A172 (cell line): ENCODE data around the gene AUTS2. TPM values are rescaled to one million over a fixed set of nuclear protein-coding genes. Genes with fewer than 3 reads are reported as not detected.
A peak's percentile ranks its signal among the peaks of the same experiment; 100 is the strongest.

Experiments used
- DNase-seq: peaks from one replicate; pipeline ENCODE4 v3.0.0-alpha.2; 2015; ENCODE audit warnings: low spot score
- total RNA-seq: library from RNA; depleted of rRNA; stranded (reverse); fragments of >200 nt; shearing (Covaris generic); gene quantifications from 2 replicates; pipeline ENCODE4 v1.2.3, GENCODE V29; 2014

The AUTS2 gene
- total RNA-seq, 1 experiment from 2014 or later, result 4.6 TPM

DNA sequence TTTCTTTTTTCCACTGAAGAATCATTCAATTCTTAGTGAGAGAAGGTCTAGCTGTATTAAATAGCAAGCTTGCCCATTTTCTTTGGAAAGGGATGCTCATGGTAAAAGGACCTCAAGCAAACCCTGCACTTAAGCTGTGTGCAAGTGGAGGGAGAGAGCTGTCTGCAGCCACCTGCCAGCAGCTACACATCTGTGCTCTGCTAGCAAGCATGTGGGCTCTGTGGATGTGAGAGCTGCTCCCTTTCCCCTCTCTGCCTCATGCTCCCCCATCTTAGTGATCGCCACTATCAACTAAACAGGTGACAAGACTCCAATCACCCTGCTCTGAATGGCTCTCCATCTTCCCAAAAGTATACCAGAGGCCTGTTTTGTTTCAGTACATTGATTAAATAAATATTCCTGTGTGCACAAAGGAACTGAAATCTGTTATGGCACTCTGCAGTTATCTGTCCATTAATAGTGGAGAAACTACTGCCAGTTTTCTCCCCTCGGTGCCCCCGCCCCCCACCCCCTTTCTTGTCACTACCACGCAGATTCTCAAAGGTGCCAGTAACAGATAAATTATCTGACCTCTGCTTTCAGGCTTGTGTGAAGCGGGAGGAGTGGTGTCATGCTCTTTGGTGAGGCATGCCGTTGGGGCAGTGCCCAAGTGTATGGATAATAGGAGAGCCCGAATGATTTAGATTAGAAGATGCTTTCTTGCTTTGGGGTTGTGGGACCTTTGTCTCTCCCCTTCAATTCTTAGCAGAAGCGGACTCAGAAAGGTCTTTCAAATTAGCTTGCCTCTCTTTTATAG is 26.4 kb downstream of the AUTS2 start:
- DNase-seq, result no peak

DNA sequence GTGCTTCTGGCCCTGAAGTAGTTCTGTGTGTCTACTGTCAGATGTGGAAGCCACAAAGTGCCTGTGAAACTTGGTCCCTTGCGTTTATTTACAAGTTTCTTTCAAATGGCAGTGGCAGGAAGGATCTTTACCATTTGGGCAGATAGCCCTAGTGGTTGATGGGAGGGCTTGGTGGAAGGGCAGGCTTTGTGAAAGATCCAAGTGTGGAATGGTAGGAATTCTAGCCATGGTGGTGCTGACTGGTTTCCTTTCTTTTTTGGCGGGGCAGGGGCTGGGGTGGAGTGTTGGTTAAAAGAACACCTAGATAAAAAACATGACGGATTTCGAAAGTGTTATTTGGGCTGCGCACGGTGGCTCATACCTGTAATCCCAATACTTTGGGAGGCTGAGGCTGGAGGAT is 27.0 kb downstream of the AUTS2 start:
- DNase-seq, result no peak

DNA sequence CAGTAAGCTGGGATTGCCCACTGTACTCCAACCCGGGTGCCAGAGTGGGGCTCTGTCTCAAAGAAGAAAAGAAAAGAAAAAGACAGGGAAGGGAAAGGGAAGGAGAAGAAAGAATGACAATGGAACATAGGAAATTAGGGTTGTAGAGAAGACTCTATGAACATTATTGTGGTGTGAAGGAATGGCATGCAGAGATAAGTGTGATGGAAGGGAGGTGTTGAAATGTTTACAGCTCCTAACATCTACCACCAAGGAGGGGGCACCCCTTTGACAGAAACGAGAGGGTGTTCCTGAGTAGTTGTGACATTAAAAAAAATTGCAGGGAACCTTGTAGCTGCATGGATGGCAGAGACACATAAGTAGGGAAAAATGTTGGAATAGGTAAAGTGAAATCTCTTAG is 27.5 kb downstream of the AUTS2 start:
- no peak for DNase-seq

DNA sequence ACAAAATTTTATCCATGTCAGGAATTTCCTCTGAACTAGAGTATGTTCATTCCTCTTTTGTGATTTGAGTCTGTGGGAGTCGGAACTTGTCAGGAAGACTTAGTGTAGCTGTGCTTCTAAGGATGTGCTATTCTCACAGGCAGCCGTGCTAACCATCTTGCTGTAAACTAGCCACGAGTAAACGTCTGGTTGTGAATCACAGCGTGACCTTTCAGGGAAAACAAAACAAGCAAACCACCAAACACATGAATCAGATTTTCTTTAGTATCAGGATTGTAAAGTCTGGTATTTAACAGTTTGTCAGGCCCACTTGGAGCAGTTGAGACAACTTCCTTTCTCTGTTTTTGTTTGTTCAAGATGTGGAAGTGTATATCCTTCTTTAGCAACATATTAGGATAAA is 32.0 kb downstream of the AUTS2 start:
- DNase-seq, result peak; percentile 76

DNA sequence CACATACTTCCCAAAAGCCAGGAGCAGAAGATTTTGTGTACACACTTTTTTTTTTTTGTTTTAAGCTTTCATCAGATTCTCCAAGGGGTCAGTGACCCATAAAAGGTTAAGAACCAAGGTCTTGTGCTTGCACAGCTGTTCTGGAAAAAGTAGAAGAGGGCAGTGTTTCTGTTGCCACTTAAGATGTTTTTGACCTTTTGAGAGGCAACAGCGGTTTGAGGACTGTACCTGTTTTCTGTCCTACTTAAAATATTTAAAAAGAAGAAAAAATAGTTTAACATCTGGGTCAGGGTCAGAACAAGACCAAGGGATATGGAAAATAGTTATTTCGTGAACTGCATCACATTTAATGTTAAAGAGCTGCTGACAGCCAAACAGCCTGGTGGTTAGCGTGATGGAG is 32.9 kb downstream of the AUTS2 start:
- DNase-seq, result no peak

DNA sequence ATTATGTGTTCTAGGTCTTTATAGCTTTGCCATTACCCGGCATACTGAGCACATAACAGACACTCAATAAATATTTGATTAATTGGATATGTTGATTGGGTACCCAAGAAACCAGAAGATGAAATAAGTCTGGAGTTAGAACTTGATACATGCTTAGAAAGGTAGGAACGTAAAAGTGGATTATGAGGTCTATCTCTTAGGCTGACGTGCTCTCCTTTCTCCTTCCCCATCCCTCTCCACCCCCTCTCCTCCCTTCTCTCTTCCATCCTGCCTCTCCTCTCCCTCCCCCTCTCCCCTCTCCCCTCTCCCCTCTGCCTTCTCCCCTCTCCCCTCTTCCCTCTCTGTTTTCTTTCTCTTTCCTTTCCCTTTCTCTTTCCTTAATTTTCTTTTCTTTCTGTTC is 34.0 kb downstream of the AUTS2 start:
- DNase-seq, result no peak

DNA sequence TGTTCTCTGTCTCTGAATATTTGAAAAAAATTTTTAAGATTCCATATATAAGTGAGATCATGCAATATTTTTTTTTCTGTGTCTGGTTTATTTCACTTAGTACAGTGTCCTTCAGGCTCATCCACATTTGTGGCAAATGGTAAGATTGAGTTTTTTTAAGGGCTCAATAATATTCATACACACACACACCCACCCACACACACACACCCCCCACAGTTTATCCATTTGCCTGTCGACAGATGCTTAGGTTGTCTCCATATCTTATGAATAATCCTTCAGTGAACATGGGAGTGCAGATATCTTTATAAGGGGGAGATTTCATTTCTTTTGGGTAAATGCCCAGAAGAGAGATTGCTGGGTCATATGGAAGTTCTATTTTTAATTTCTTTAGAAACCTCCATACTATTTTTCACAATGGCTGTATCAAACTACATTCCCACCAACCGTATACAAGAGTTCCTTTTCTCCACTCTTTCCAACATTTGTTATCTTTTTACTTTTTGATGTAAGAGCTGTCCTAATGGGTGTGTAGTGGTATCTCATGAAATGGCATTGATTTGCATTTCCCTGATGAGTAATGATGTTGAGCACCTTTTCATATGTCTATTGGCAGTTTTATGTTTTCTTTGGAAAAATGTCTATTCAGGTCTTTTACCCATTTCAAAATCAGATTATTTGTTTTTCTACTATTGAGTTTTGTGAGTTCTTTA is 35.0 kb downstream of the AUTS2 start:
- no peak for DNase-seq

DNA sequence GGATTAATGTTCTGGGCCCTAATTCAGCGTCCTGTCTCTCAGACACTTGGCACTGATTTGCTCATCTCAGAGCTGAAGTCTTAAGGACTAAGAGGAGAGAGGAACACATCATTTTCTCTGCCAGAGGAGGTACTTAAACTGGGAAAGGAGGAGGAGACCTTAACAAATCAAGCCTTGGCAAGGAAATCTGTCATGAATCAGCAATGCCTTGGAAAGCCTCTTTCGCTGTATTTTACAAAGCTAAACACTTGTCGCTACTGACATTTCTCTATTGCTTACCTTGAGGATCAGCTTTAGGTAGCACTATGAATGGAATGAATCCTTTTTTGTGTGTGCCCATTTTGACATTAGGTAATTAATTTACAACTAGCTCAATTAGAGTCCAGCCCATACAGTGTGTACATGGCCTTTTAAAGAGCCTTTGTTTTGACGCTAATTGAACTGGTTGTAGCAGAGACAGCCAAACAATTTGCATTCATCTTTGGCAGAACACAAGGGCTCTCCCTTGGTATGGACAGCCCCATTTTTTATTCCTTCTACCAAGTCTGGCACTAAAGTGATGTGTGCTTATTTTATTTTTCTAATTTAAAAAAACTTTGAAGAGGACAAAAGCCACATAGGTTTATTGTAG is 37.4 kb downstream of the AUTS2 start:
- DNase-seq, result no peak

DNA sequence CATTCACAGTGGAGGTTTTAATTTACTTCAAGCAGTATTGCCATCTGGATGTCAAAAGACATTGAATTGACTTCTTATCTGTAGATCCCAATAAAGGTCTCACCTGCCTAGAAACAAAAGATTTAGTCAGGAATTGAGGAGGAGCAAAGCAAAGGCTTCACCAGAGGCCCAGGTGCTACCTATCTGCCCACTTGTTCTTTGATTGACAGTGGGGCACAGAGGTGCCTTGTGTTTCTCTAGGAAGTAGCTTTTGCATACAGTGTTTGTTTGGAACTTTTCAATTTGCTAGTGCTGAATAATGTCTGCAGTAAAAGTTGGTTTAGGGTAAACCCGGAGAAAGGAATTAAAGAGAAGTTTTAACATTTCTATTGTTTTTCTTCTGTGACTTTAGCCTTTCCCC is 40.4 kb downstream of the AUTS2 start:
- no peak for DNase-seq

DNA sequence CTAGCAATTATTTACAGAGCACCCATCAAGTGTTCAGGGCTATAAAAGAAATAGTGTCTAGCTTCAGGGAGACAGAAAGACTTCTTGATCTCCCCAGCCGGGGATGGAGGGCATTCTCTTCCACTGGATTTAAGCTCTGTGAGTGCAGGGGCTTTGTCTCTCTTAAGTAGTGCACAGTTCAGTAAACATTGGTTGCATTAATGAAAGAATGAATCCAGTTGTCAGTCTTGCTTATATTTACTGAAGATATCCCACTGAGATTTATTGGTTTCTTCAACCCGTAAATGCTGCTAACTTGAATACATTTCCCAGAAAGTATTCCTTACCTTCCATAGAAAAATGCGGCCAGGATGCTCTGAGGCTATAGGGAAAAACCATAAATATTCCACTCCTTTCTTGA is 41.9 kb downstream of the AUTS2 start:
- no peak for DNase-seq

DNA sequence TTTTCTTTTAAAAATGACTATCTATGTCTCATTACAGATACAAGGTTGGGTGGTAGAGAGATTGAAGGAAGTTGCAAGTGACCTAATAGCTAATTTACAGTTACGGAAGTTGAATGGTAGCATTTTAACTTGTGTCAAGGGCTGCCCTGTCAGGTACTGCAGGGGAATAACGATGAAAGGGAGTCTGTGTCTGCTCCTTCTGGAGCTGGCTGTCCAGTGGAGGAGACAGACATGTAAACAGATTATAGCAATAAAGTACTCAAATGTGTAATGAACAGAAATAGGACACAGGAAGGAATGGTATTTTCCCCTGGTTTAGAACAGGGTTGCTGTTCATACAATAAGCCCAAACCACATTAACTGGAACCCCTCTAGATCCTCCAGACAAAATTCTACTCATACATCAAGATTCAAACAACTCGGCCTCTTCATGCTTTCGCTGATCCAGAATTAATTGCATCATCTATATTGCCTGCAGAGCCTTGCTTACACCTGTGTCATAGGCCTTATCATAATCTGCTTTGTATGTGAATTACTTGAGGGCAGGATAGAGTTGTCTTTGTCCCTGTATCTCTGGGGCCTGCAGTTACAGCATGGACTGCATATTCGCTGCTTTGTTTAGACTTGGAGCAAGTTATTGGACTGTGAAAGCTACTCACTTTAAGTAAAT is 42.8 kb downstream of the AUTS2 start:
- DNase-seq, result no peak

DNA sequence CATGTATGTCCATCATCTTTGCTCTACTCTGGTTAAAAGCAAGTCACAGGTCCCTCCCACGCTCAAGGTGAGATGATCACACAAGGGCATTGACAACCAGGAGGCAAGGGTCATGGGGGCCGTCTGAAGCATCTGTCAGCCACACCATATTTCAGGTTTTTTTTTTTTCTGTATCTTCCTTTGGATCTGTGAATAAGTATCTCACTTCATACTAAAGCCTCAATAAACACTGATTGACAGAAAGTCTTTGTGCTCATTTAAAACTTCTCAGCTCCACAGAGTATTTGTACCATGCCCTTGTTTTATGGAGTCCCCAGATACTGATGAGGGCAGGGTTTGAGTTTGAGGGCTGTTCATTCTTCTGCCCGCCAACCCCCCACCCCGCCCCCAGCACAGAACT is 45.0 kb downstream of the AUTS2 start:
- DNase-seq, result no peak

DNA sequence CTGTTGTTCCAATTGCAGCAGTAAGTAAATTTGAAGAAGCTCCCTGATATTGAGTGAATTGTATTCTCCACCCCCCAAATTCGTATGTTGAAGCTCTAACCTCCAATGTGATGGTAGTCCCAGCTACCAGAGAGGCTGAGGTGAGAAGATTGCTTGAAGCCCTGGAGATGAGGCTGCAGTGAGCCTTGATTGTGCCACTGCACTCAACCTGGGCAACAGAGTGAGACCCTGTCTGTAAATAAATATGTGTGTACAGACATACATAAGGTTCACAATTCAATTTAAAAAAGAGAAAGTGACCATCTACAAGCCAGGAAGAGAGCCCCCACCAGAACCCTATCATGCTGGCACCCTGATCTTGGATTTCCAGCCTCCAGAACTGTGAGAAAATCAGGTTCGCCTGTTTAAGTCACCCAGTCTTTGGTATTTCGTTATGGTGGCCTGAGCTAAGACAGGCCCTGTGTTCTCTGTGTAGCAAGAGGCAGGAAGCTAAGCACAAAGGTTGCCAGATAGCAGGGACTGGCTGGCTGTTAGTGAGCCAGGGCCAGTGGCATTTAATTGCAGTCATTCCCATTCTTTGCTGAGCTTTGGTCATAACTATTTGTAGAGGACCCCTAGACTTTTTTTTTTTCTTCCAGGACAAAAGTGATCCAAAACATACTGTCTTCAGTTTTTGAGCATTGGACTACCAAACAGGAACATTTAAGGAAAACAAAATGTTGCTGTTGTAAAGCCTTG is 45.6 kb downstream of the AUTS2 start:
- no peak for DNase-seq

DNA sequence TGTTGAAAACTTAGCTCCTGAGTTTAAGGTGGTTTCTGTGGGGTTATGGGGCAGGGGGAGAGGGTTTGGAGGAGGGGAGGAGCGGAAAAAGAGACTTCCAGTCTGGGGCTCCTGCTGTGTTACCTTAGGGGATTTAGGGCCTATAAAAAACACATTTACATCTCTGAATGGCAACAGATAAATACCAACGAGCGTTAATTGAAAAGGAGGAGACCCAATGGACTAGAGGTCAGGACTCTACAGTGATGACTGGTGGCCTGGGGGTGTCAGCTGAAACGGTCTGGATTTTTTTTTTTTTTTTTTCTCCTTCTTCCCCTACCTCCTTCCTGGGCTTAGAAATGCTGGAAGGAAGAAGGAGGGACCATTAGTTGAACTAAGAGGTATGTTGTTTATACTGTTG is 47.4 kb downstream of the AUTS2 start:
- DNase-seq, result no peak

DNA sequence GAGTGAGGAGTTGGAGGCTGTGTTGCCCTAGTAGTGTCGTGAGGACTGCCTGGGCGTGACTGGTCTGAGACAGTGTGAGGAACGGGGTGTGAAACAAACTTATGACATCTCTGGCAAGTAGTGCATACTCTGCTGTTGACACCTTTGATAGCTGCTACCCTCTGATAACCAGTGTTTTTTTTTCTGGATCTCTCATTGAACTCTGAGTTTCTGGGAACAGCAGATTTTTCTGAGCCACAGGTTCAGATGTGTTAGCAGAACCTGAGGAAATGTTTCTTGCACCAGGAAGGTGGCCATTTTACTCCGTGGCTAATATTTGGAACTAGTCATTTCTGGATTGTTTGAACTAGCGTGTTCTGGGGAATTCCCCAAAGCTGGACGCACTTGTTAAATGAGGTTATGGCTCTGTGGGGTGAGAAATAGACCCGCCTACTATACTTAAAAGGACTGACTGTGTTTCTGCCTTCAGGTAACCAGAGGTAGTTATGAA is 52.9 kb downstream of the AUTS2 start:
- no peak for DNase-seq

DNA sequence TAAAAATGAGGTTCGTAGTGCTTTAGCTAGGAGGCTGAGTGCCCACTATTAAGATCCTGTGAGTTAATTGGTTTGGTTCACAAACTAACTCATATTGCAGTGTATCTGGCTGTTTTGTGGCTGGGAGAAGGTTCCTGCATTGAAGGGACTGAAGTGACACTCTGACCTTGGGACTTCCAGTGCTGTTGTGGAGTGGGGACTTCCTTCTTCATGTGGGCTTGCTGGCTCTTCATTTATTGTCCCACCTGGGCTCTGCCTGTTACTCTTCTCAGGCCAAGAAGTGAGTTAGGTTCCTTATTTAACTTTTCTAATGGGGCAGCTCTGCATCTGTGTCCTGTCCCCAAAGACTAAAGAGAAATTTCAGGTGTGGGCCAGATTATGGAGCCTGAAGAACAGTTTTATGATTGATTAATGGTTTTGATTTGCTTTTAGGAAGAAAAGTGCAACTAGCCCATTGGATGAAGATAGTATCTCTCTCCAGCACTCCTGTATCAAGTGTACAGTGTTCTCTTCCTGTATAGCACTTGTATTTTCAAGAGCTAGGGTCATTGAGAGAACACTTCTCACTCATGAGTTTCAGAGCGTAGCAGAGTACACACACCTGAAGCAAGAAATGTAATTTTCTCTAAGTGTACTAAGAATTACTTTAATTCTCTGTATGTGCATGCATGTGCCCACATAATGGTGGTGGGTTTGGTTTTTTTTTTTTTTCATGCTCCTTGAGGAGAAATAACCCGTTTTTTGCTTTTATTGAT is 54.8 kb downstream of the AUTS2 start:
- no peak for DNase-seq

DNA sequence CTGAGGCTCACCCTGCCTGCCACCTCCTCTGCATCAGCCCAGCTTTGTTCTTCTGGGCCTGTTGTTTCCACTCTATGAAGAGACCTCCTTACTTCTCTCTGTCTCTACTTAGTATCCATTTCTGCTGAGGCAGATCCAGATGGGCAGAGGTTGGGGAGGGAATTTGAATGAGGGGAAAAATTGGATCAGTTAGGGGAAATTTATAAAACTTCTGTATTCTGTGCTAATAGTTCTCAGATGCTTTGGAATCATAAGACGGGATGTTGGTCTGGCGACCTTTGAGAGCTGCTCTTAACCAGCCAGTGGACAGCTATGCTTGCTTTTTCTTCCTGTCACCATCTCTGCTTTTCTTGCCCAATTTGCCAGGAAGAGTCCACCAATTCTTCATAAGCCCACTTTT is 55.5 kb downstream of the AUTS2 start:
- no peak for DNase-seq

DNA sequence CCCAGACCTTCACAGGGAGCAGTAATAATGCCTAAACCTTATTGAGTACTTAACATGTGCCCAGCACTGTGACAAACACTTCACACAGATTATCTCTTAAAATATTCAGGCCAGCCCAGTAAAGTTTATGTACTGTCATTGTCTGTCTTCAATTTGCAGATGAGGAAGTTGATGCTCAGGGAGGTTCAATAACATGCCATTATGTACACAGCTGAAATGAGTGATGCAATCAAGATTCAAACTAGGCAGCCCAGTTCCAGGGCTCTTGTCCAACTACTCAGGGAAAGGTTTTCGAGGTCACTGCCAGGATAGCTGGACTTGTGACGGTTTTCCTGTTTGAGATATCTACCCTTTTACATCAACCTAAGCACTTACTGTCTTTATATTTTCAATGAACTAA is 56.1 kb downstream of the AUTS2 start:
- DNase-seq, result no peak

DNA sequence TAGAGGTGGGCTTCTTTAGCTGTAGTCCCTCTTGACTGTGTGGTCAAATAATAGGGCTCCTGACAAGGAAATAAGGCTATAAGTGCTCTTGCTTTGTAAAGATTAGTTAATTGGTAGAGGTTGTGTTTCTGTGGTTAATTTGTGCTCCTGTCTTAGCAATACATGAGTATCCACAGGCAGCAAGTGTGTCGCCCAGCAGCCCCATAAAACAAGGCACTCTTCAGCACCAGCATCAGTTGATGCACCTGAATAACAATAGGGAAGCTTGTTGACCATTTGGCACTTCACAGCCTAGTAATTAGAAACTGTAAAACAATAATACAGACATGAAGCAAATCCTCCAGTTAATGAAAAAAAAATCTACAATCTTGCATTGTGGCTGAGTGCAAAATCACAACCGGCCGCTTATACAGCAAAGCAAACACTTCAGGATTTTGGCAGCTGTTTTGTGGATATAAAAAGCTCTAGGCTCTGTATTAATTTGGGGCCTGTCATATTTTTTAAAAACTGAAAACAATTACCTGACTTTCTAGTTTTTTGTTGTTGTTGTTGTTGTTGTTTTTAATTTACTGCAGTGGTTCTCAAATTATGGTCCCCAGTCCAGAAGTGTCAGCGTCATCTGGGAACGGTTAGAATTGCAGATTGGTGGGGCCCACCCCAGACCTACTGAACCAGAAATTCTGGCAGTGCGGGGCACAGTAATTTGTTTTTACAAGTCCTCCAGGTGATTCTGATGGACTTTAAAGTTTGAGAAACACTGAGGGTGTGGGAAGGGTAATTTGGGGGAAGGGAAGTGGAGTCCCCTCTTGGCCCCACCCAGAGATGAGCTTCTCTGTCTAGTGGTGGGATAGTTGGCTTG is 56.8 kb downstream of the AUTS2 start:
- DNase-seq, result no peak

DNA sequence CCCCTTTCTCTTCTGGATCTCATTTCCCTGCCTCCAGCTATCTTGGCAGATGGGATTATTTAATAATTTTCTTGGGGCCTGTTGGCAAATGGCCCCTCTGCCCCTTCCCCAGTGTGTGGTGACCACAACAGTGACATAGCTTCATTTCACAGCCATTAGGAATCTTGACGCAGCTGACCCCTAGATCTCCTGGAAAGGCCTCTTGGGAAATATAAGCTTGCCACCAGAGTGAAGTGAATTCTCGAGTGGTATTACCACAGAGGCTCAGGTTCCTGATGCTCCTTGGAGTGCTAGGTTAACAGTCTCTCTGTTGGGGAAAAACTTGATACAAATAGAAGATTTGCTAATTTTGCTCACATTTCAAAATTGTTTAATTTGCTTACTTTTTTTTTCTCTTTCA is 57.8 kb downstream of the AUTS2 start:
- DNase-seq, result no peak
